Breast epithelium (tissue), 4 donors: ENCODE data around the gene GRAMD2A. TPM values are rescaled to one million over a fixed set of nuclear protein-coding genes. Genes with fewer than 3 reads are reported as not detected.
"Not testable (repeated sequence)": the region's sequence is repeated elsewhere in the genome, so short reads cannot be mapped to it uniquely, and the experiment has no call there.

ENCODE experiments used
- DNase-seq, 2 donors: peaks; one replicate each; pipeline ENCODE4 v3.0.0-alpha.2; 2019; ENCODE audit warnings: low spot score in 2 of 2
- H3K27ac ChIP-seq, 2 donors: fragments of 200-600 bp; sonication (generic) in 1 of 2; one replicate each; pipeline ENCODE4 v1.5.1; 2016 to 2019; ENCODE audit warnings: mild to moderate bottlenecking in 1 of 2
- H3K27me3 ChIP-seq, 2 donors: fragments of 200-600 bp; sonication (generic) in 1 of 2; one replicate each; pipeline versions ENCODE4 v1.5.1 to v1.6.0; 2017 to 2019; ENCODE audit warnings: control low read depth in 1 of 2, mild to moderate bottlenecking in 1 of 2
- H3K36me3 ChIP-seq: fragments of 200-600 bp; one replicate; pipeline ENCODE4 v1.5.1; 2019
- H3K4me1 ChIP-seq, 2 donors: fragments of 200-600 bp; sonication (generic); one replicate each; pipeline ENCODE4 v1.5.1; 2016 to 2019; ENCODE audit warnings: control low read depth in 1 of 2
- H3K4me3 ChIP-seq, 3 donors: fragments of 200-600 bp; sonication (generic); 1 replicate in 2 of 3; 2 replicates in 1 of 3; pipeline ENCODE4 v1.5.1; 2016 to 2019; ENCODE audit warnings: mild to moderate bottlenecking in 3 of 3, moderate library complexity in 2 of 3
- H3K9me3 ChIP-seq, 2 donors: fragments of 200-600 bp; sonication (generic) in 1 of 2; one replicate each; pipeline ENCODE4 v1.5.1; 2016 to 2019; ENCODE audit warnings: control low read depth in 1 of 2
- CTCF ChIP-seq, 3 donors: fragments of 450-650 bp; IDR thresholded peaks; one replicate each; pipeline ENCODE4 v1.5.1; 2016 to 2017; ENCODE audit warnings: antibody characterized with exemption in 3 of 3, mild to moderate bottlenecking in 3 of 3, moderate library complexity in 3 of 3
- POLR2A ChIP-seq: fragments of 450-650 bp; IDR thresholded peaks from one replicate; pipeline ENCODE4 v1.6.1; 2016; ENCODE audit warnings: antibody characterized with exemption, mild to moderate bottlenecking, moderate library complexity
- POLR2AphosphoS5 ChIP-seq, 3 donors: sonication (generic); formaldehyde crosslinking; IDR thresholded peaks; one replicate each; pipeline ENCODE4 v1.6.1; 2017; ENCODE audit warnings: antibody characterized with exemption in 3 of 3
- intact Hi-C: fragments of 100-400 bp; cut with DNase I; formaldehyde crosslinking; loops from one replicate; pipeline ENCODE4 v1.15.1; 2023; ENCODE audit warnings: low total_unique reads
- total RNA-seq, 3 donors: library from RNA; depleted of rRNA; stranded (reverse); fragments of >200 nt; gene quantifications; one replicate each; pipeline ENCODE4 v1.1.0, GENCODE V29; 2016

Gene GRAMD2A
- total RNA-seq, 3 donors from 2014 or later: 0.16 to 52.5 (median 18.7) TPM

GRCh38 chr15:72174551-72175165 is 22.9 kb downstream of the GRAMD2A start:
- intact Hi-C loops: no loop called here
- TF ChIP-seq POLR2A (no peak), CTCF (IDR thresholded peaks at IDR 0.05) (no peak), POLR2AphosphoS5 (IDR thresholded peaks at IDR 0.05) (no peak)
- H3K9me3 ChIP-seq: no peaks in the 10 kb centered on the region
- peak in 1 of 2 donors; percentile 71 for DNase-seq
- no peaks in the 10 kb centered on the region for H3K36me3 ChIP-seq
- peak overlapping the region; percentile 83 to 85 for H3K27ac ChIP-seq
- no peaks in the 10 kb centered on the region for H3K27me3 ChIP-seq
- H3K4me3 ChIP-seq: no peak overlapping the region
- H3K4me1 ChIP-seq: peaks cover 3 to 32% of the 10 kb centered on the region in 2 donors

- no peaks in the 10 kb centered on the region for H3K36me3 ChIP-seq
- H3K4me3 ChIP-seq: no peak overlapping the region
- no peaks in the 10 kb centered on the region for H3K27me3 ChIP-seq
- H3K4me1 ChIP-seq: peaks cover 7 to 26% of the 10 kb centered on the region in 2 donors
- H3K27ac ChIP-seq: peak overlapping the region; percentile 83 to 85
- intact Hi-C loops: no loop called here
- no peaks in the 10 kb centered on the region for H3K9me3 ChIP-seq
- no peak for TF ChIP-seq POLR2A
- TF ChIP-seq CTCF (IDR thresholded peaks at IDR 0.05): no peak
- DNase-seq: peak in 1 of 2 donors; percentile 13
Observed at GRCh38 chr15:72173864-72174550, 23.6 kb downstream of the GRAMD2A start.

GRCh38 chr15:72173401-72173800 is 24.2 kb downstream of the GRAMD2A start:
- Histone ChIP-seq H3K9me3 (no peaks in the 10 kb centered on the region), H3K27me3 (no peaks in the 10 kb centered on the region), H3K36me3 (no peaks in the 10 kb centered on the region), H3K27ac (peak overlapping the region in 1 of 2 donors; percentile 19), H3K4me1 (peaks cover 7 to 28% of the 10 kb centered on the region in 2 donors), H3K4me3 (no peak overlapping the region)
- DNase-seq: no peak
- intact Hi-C loops: no loop called here
- TF ChIP-seq POLR2A: no peak
- TF ChIP-seq CTCF (IDR thresholded peaks at IDR 0.05): no peak
- TF ChIP-seq POLR2AphosphoS5 (IDR thresholded peaks at IDR 0.05): no peak

GRCh38 chr15:72172796-72173195 is 24.8 kb downstream of the GRAMD2A start:
- H3K27me3 ChIP-seq: no peaks in the 10 kb centered on the region
- H3K27ac ChIP-seq: no peak overlapping the region
- intact Hi-C loops: no loop called here
- DNase-seq: no peak
- no peaks in the 10 kb centered on the region for H3K36me3 ChIP-seq
- peaks cover 7 to 24% of the 10 kb centered on the region in 2 donors for H3K4me1 ChIP-seq
- no peak overlapping the region for H3K4me3 ChIP-seq
- TF ChIP-seq POLR2A: no peak
- no peak for TF ChIP-seq POLR2AphosphoS5 (IDR thresholded peaks at IDR 0.05)
- TF ChIP-seq CTCF (IDR thresholded peaks at IDR 0.05): no peak
- H3K9me3 ChIP-seq: no peaks in the 10 kb centered on the region

GRCh38 chr15:72171978-72172377 is 25.6 kb downstream of the GRAMD2A start:
- H3K9me3 ChIP-seq, DNase-seq, intact Hi-C loops, H3K4me3 ChIP-seq, H3K27me3 ChIP-seq, H3K36me3 ChIP-seq: not testable (repeated sequence)
- Histone ChIP-seq H3K4me1 (peaks cover 7 to 16% of the 10 kb centered on the region in 2 donors), H3K27ac (peak overlapping the region in 1 of 2 donors; percentile 13)
